ENCODE data around the gene SAFB2. TPM values are rescaled to one million over a fixed set of nuclear protein-coding genes. Genes with fewer than 3 reads are reported as not detected.

Gene SAFB2
- total and polyA plus RNA-seq, 9 of the 15 experiments (the other 6 are each of a cell fraction or from before 2014, with no cell fraction given) = 4.5 to 103 (median 47.3) TPM

- no peak overlapping the region for H3K4me3 ChIP-seq
- ChIA-PET POLR2A (no interaction called here), CTCF (ENCODE audit: low intra/inter-chr PET ratio) (no interaction called here)
- 89% methylated on average over 4 of the region's 4 CpGs for WGBS (ENCODE audit: insufficient coverage, low coverage, missing lambda C conversion rate)
- H3K9me1 ChIP-seq (ENCODE audit: control insufficient read depth, insufficient read depth, low read length) = peaks cover 5% of the 10 kb centered on the region
- peaks cover 97% of the 10 kb centered on the region for H3K79me2 ChIP-seq (ENCODE audit: control insufficient read depth, insufficient read depth, low read length)
- no peak overlapping the region for H3K9ac ChIP-seq (ENCODE audit: insufficient read depth in 1 of 2, low read depth in 2 of 2, low read length in 2 of 2)
- no peak for DNase-seq (ENCODE audit: extremely low read depth in 1 of 4, low spot score in 3 of 4)
- no peak for FAIRE-seq
- no peak overlapping the region for H3K4me2 ChIP-seq (ENCODE audit: insufficient read depth, low read length)
- ATAC-seq = no peak
- intact Hi-C loops (cut with micrococcal nuclease) (no loop called here), in situ Hi-C loops (cut with MboI) (no loop called here)
- BruUV-seq (replicated peaks) = no TSS peak
- peaks cover 86% of the 10 kb centered on the region for H3K36me3 ChIP-seq (ENCODE audit: control insufficient read depth, insufficient read depth, low read length)
- TF ChIP-seq TCF15 (CRISPR knock-in tag; IDR thresholded peaks at IDR 0.05) (no peak), ZNF217 (CRISPR knock-in tag; IDR thresholded peaks at IDR 0.05) (no peak), BCOR (IDR thresholded peaks at IDR 0.05) (no peak), SP2 (IDR thresholded peaks at IDR 0.05; ENCODE audit: extremely low read depth, low read depth, low read length, poor library complexity, severe bottlenecking) (no peak), STAT6 (CRISPR knock-in tag; IDR thresholded peaks at IDR 0.05) (no peak), USF1 (CRISPR knock-in tag; IDR thresholded peaks at IDR 0.05) (no peak), ZNF830 (CRISPR knock-in tag; IDR thresholded peaks at IDR 0.05) (no peak), EP400 (IDR thresholded peaks at IDR 0.05) (no peak), TAF7 (tag; IDR thresholded peaks at IDR 0.05) (no peak), MNT (conservative IDR thresholded peaks at IDR 0.05) (no peak), RBFOX2 (IDR thresholded peaks at IDR 0.05; ENCODE audit: low read depth, low read length) (no peak), TGIF2 (CRISPR knock-in tag; IDR thresholded peaks at IDR 0.05) (no peak), ZNF354B (CRISPR knock-in tag; IDR thresholded peaks at IDR 0.05) (no peak), SRSF9 (IDR thresholded peaks at IDR 0.05; ENCODE audit: borderline replicate concordance, low read depth, low read length) (no peak)
- no peaks in the 10 kb centered on the region for H3K9me3 ChIP-seq (replicated peaks; ENCODE audit: control insufficient read depth, insufficient read depth, low read depth, low read length)
- no peak overlapping the region for H3K27ac ChIP-seq (ENCODE audit: extremely low read depth, low read depth, low read length)
- no peaks in the 10 kb centered on the region for H3K27me3 ChIP-seq (ENCODE audit: control insufficient read depth in 2 of 2, insufficient read depth in 2 of 2, low read length in 2 of 2)
- H4K20me1 ChIP-seq (replicated peaks; ENCODE audit: control insufficient read depth, insufficient read depth, low read length) = peaks cover 61% of the 10 kb centered on the region; the same call in 1 of the 2 replicates
- peaks cover 4 to 17% of the 10 kb centered on the region in 2 experiments for H3K4me1 ChIP-seq (replicated peaks in 1 of 2; ENCODE audit: control insufficient read depth in 2 of 2, insufficient read depth in 2 of 2, low read length in 2 of 2)
- no peak overlapping the region for H2AFZ ChIP-seq (ENCODE audit: low read depth, low read length)
Observed at GRCh38 chr19:5632241-5632612, 9.7 kb upstream of the SAFB2 start.

Data from K562 (cell line).